Measurements from ENCODE around the gene SORCS1.

SORCS1 gene

DNA sequence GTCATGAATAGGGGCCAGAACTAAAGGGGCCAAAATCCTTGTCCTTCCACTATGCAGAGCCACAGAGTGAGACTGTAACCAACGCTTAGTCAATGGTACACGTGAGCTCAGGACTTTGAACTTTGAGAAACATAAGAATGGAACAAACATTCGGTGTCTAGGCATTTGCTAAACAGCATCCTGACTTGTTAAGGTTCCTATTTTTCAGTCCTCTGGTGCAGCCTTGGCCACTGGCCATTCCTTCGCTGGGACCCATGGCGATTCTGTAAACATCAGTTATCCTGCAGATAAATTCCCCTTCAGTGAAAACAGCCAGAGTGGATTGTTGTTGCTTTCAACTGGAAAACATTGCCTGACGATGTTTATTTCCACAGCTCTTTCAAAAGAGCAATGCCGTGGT, 266.8 kb downstream of the SORCS1 start:
- DNase-seq (ENCODE audit: low spot score) = no peak

DNA sequence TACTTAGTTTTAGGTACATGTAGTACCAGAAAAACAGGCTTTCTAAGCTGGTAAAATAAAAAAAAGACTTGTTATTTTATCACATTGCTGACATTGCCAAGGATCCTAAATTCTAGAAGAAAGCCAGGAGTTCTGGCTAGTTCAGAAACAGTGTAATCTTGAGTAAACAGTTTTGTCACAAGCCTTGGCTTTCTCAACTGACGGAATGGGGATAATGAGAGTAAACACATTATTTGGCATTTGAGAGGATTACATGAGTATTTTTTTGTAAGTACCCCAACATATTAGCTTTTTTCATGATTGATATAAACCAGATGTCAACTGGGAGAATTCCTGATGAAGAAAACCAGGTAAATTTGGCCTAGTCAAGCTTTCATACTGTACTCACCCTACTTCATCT, 269.8 kb downstream of the SORCS1 start:
- DNase-seq (ENCODE audit: low spot score) = no peak

DNA sequence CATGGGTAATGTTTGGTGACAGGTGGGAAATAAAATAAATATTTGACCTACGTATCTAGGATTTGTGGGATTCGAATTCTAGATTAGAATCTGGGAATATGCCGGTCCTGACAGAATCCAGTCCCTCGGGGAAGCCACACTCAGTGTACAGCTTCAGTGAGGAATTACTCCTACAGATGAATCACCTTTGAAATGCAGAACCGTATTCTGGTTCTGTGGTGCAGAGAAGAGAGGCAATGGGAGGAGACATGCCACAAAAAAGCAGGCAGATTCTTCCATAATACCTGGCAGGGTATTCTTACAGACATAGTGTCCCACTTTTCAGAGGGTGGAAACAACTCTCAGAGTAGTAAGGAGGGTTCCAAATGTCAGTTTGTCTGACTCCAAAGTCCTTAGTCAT, 286.9 kb downstream of the SORCS1 start:
- no peak for DNase-seq (ENCODE audit: low spot score)

DNA sequence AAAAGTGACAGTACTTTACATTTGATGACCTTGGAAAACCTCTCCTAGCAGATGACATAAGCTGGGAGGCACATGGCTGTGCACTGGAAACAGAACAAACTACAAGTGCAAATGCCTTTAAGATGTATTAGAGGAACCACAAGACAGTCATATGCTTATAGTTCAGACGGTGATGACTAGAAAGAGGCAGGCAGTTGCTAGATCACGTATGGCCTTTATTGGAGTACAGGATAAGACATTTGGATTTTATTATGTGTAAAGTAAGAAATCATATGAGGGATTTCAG, 290.0 kb downstream of the SORCS1 start:
- no peak for DNase-seq (ENCODE audit: low spot score)

DNA sequence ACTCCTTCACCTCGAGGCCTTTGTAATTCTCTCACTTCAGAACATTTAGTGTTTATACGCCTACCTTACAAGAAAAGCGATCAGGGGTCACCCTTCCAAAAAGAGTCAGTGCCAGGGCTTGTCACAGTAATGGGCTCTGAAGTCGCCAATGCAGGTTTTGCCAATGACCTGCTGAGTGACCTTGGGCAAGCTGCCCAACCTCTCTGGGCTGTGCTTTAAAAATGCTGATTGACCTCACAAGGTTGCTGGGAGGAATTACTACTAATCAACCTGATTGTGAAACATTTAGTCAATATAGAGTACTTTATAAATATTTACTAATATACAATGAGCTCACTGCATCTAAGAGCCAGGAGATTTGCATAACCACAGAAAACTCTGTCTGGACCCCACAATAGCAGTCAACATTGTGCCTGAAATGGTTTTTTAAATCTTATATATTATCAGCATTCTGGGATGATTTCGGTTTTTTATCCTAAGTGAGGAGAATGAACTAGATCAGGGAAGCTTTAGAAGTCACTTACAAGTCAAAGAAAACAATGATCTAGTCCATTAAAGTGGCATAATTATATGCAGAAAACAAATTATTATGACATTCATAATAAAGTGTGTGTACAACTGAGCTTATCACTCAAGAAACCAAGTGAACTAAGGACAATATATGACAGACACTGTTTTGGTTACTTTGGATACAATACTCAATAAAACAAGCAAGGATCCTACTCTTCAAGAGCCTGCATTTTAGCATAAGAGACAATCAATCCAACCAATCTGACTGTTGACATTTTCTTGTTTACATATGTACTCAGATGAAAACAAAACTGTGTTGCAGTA, 290.5 kb downstream of the SORCS1 start:
- DNase-seq (ENCODE audit: low spot score) = no peak

DNA sequence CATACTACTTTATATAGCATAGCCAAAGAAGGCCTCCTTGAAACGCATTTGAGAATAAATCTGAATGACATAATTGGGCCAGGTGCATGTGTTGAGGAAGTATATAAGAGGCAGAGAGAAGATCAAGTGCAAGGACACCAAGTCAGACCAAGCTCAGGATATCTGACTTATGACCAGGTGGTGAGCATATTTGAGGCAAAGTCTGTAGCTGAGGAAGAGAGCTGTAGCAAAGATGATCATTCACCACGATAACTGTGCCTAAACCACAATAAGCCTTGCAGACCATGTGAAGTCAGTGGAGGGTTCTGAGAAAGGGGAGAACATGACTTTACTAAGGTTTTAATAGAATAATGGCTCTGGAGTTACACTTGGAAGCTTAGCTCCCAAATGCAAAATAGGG, 292.3 kb downstream of the SORCS1 start:
- DNase-seq (ENCODE audit: low spot score) = no peak

DNA sequence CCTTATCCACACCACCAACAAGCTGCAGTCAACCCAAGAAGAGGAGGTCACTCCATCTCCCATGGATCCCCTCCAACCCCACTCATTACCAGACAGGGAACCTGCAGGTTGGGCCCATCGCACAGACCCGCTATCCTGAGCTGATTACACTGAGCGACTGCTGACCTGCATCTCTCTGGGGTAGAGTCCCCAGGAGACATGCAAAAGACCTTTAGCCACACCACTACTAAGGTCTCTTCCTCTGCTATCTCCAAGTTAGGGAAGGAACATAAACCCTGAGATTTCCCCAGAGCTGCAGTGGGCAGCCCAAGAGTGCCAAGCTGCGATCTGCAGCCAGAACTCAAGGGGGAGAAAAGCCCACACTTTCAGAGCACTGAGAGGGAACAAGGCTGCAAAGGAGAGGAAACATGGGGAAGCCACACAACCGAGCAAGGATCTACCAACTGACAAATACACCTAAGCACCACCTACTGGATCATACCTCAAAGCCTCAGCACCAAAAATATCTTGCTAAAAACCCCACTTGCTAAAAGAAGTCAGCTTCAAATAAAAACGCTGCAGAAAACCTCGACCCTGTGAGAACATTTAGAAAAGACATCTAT, 298.2 kb downstream of the SORCS1 start:
- DNase-seq (ENCODE audit: low spot score) = no peak

DNA sequence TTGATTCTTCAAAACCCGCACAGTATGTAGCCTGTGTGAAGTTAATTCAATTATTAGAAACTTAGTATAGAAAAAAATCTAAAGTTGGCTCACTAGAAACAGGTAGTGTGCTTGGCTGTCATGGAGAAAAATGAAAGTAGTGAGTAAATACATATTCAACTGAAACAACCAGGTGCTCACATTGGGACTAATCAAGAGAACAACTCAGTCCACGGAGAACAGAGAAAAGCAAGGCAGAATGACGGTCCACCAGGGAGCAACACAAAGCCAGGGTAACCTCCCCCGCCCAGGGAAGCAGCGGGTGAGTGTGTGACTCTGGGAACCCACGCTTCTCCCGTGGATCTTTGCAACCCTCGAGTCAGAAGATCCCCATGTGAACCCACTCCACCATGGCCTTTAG, 300.5 kb downstream of the SORCS1 start:
- no peak for DNase-seq (ENCODE audit: low spot score)

DNA sequence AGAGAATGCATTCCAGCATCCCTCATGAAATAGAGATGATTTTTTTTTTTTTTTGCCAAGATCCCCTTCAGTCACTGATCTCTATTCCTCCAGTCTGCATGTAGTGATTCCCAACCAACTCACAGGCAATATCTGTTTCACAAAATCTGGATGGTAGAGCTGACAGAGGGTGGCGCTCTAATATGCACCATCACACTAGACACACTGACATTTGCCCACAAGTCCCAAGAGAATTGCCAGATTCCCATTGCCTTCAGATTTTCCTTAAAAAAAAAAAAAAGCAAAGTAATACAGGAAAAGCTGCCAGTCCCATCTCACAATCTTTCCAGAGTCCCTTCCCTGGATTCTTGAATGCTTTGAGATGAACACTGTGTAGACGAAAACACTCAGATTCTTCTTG, 301.0 kb downstream of the SORCS1 start:
- DNase-seq (ENCODE audit: low spot score) = no peak

DNA sequence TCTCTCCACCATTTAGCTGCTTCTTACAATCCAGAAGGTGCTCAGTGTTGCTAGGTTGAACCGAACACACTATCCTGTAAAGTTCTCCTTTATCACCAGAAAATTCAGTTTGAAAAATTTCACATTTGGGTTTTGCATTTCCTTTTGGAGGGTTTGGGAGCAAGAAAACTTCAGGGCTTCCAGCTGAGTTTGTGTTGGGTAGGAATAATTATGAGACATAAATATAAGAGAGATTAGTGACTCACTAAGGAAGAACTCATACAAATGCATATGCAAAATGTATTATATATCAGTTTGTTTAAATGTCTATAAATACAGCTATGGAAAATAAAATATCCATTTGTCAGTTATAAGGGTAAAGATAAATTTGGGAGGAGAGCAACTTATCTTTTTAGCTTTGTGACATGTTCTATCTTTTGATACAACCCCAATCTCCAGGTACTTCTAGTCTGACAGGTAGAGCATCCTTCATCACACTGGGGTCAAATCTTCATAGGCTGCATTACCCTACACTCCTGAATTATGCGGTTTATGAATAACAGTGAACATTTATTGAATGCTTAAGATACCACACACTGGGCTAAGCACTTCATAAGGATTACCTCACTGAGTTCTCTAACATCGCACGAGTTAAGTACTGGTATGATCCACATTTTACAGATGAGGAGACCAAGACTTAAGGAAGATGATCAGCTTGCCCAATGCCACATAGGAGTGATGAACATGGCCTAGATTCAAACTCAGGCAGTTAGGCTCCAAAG, 304.4 kb downstream of the SORCS1 start:
- DNase-seq (ENCODE audit: low spot score) = no peak

DNA sequence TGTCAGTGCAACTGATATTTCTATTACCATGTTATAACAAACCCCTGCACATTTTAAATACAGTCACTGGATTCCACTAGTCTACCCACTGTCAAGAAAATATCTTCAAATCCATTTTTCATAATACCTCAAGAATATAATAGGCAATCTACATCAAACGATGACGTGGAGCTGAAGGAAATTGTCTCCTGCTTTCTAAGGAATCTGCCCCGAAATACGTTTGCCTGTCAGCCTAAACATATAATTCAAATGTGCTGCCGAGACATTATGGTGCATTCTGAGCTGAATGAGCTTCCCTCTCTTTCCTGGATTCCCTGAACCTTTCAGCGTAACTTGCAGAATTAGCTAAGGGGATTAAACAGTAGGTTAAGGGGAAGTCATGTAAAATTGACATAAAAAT, 306.8 kb downstream of the SORCS1 start:
- no peak for DNase-seq (ENCODE audit: low spot score)

DNA sequence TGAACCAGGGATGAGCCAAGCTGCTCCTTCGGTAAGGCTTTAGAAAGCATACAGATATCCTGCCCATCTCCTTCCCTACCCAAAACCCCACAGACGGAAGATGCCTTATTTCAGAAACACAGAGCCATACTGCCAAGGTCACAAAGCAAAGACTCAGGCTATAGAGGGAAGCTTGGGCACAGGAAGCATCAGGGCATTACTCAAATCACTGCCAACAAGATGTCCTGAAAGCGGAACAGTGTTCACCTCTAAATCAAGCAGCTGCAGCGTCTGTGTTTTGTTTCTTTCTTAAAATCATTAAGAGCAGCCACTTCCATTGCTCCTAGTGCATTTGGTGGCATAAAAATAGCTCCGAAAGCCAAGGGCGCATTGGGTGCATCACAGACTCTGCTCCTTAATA, 307.3 kb downstream of the SORCS1 start:
- no peak for DNase-seq (ENCODE audit: low spot score)

DNA sequence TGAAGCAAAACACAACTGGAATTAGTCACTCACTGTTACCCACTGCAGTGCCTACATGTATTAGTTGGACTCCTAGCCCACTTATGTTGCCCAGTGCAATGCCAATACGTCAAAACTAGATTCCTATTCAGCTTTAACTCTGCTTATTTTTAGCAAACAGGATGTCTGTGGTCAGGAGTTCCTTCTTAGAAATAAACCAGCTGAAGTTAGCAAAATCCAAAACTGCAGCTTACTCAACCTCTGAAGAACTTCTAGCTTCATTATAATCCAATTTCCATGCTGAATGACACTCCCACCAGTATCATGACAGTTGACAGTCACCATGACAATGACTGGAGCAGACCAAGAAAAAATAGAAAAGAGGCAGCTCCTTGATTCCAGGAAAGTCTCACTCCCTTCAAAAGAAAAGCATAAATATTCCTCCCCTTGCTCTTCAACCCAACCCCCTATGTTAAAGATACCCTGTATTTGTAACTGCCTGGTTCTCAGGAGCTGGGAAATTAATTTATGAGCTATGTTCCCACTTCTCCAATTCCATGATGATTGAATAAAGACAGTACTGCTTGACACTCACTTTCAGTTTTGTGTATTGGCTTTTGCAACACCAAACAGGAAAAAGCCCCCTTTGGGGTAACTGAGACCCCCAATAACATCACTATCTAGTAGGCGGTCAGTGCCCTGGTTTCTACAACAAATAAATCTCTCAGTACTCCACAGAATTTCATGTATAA, 327.4 kb downstream of the SORCS1 start:
- no peak for DNase-seq (ENCODE audit: low spot score)

DNA sequence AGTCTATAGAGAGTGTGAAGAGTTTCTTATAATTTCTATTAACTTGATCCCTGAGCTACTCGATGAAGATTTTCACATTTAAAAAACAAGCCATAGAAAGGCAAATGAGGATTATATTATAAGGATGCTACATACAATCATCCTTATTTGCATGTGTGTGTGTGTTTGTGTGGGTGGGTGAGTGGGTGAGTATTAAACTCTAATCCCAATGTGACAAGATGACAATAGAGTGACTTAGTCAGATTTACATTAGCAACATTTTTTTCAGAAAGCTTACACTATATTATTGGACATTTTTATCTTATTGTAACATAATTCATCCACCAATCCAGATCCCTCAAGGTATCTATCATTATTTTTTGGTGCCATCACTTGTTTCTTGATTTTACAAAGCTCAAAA, 331.7 kb downstream of the SORCS1 start:
- DNase-seq (ENCODE audit: low spot score) = no peak

DNA sequence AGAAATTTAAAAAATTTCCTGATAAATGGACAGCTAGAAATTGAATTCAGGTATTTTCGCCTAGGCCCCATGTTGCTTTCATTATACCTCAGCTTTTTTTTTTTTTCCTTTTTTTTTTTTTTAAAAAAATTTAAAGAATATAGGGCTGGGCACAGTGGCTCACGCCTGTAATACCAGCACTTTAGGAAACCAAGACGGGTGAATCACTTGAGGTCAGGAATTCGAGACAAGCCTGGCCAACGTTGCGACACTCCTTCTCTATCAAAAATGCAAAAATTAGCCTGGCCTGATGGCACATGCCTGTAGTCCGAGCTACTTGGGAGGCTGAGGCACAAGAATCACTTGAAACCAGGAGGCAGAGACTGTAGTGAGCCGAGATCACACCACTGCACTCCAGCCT, 334.0 kb downstream of the SORCS1 start:
- no peak for DNase-seq (ENCODE audit: low spot score)

DNA sequence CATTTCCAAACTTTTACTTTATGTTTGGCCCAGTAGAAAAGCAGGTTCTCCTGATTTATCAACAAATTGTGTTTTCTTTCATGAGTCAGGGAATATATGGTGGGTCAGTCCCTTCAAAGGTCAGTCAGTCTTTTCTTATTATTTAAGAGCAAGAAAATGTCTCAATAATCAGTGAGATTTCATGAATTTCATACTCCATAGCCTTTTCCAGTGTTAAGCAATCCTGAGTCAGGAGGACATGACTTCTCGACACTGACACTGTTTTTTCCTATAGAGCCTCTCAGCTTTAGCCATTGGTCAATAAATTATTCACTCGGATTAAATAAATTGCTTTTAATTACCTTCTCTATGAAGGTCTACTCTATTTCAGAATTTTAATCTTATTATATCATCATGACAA, 334.5 kb downstream of the SORCS1 start:
- no peak for DNase-seq (ENCODE audit: low spot score)

DNA sequence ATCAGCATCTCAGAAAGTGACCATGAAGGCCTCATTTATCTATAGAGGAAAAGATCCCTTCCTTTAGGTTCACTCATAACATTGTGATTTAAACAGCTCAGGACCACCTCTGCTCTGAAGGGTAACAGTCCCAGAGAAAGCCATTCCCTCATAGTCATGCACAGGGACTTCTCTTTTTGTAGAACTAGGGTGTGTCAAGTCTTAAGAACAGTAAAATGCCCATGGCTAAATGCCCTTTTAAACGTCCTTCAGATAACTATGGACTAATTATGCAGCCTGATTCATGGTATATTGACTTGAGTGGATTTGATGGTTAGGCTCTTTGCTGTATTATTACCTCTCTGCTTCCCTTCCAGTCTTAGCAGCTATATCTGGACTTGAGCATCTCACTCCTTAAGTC, 337.8 kb downstream of the SORCS1 start:
- no peak for DNase-seq (ENCODE audit: low spot score)

DNA sequence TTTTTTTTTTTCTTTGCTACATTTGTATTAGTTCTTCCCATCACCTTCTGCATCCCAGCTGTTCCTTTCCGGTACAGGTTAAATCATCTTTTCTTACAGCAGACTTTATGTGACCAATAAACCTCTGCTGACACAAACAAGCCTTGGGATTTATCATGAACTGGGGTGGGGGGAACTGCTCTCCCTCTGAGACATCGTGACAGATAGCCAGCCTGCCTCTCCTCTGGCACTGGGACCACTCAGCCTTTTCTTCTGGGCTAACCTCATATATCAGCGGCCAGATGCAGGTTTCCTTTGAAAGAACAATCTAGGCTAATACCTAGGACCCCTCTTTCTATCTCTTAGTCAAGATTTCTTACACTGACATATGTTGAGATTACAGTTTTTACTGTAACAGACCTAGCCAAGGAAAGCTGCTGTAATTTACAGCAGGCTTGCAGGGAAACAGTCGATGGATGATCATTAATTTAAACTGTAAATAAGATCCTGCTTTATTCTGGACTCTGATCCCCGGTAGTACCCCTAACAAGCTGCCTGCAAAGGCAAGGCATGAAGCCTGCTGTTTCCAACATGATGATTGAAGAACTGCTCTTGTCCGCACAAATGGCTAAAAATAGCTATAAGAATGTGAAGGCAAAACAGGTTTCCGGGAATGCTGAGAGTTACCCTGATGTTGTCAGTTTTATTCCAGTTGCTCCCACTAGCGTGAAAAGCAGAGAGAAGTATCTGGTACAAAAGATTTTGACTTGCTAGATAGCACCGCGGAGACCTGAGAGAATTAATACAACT, 338.7 kb downstream of the SORCS1 start:
- DNase-seq (ENCODE audit: low spot score) = no peak

DNA sequence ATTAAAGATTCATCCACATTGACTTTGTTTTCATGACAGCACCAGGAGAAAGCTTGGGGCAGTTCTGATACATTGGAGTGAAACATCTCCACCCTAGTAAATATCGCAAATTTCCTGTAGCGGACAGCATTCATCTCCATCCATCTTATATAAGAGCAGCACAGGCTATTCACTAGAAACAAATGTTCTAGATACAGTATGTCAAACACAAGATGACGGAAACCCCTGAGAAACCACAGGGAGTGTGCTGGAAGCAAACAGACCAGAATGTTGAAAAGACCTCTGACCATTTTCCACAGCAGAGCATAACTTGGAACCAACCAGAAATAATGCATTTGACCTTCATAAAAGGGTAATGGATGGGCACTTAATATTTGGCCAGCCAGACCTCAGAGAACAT, 343.9 kb downstream of the SORCS1 start:
- no peak for DNase-seq (ENCODE audit: low spot score)

DNA sequence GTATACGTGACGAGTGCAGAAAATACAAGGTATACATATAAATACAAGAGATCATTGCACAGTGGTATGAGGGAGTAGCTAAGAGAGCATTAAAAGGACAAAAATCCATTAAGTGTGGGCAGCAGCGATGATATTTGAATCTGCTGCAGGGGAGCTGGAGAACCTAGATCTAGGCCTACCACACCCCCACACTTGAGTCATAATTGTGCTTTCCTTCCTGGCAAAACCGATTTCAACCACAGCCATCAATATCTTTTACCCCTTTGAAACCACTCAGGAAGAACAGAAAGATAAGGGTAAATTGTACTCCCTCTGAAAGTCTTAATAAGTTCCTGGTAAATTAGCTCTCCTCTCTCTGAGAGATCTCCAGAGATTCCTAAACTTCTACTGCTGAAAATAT, 345.0 kb downstream of the SORCS1 start:
- no peak for DNase-seq (ENCODE audit: low spot score)

DNA sequence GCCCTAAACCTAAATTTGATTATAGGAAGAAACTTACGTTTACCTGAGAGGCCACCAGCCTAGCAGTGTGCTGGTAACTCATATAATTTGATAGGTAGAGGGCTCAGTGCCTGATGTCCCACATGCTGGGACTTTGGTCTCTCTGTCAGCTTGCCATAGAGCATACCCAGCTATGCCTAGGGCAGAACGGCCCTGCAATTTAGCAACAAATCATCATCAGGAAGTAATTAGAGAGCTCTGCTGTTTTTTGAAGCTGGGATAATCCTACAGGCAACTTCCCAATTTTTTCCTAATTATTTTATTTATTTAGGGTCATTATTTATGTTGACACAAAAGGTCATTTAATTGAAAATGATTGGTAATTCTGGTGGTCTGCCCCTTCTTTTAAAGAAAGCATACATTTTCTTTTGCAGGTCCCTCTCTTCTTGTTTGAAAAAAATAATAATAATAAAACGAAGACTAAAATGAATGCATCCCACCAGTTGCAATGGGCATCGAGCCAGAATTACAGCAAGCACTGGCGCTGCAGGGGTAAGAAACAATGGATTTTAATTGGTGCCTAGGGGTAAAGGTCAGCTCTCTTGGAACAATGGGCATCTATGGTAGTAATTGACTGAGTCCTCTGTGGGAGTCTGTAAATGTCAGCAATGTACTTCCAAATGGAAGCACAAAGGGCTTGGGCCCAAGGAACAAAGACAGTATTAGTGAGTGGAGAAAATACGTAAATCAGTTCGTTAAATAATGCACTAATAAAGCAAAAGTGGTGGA, 348.0 kb downstream of the SORCS1 start:
- DNase-seq (ENCODE audit: low spot score) = no peak
